ENCODE data around the gene CSAD.

DNA sequence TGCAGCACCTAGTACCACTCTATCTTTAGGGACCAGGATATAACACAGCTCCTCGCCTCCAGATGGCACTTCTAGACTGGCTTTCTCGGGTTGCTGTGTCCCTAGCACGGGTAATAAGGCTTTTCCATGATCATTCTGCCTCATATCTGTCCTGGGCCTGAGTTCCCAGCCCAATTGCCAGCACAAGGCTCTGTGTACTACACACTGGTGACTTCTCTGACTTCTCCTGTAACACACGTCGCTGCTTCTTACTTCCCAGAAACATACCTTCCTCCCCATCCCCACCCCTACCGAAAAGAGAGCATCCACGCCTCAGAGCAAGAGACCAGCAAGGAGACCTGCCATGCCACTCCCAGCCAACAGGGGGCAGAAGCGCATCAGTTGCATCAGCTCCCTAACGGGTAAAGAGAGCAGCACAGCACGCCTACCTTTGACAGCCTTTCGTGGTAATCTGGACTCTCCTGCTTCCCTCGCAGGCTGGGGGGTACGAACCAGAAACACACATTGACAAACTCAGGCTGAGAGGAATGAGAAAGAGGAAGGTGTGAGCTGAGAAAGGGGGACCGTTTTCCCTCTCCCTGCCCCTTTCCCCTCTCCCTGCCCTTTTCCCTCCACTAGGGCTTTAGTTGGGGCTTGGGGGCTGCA is 21.4 kb downstream of the CSAD start:
- TF ChIP-seq, protein P1, sequence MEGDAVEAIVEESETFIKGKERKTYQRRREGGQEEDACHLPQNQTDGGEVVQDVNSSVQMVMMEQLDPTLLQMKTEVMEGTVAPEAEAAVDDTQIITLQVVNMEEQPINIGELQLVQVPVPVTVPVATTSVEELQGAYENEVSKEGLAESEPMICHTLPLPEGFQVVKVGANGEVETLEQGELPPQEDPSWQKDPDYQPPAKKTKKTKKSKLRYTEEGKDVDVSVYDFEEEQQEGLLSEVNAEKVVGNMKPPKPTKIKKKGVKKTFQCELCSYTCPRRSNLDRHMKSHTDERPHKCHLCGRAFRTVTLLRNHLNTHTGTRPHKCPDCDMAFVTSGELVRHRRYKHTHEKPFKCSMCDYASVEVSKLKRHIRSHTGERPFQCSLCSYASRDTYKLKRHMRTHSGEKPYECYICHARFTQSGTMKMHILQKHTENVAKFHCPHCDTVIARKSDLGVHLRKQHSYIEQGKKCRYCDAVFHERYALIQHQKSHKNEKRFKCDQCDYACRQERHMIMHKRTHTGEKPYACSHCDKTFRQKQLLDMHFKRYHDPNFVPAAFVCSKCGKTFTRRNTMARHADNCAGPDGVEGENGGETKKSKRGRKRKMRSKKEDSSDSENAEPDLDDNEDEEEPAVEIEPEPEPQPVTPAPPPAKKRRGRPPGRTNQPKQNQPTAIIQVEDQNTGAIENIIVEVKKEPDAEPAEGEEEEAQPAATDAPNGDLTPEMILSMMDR (IDR thresholded peaks at IDR 0.05) = peak; percentile 88 to 98 (median 94)
- no peak for TF ChIP-seq POLR2A (IDR thresholded peaks at IDR 0.05)
